Loucy (cell line): Measurements from ENCODE around the gene TSSK2.

Source experiments
- H2AFZ ChIP-seq: fragments of 200-600 bp; sonication (generic); 2 replicates; pipeline ENCODE4 v1.6.0; 2016; ENCODE audit warnings: antibody characterized with exemption, mild to moderate bottlenecking, low read length, moderate library complexity
- H3F3A ChIP-seq: fragments of 200-600 bp; 2 replicates; pipeline ENCODE4 v1.6.0; 2016; ENCODE audit warnings: antibody characterized with exemption, low read depth, mild to moderate bottlenecking
- H3K27me3 ChIP-seq: fragments of 200-600 bp; sonication (generic); 2 replicates; pipeline ENCODE4 v1.6.1; 2014; ENCODE audit warnings: low read length, mild to moderate bottlenecking; ENCODE audit not compliant: insufficient read depth, poor library complexity, severe bottlenecking
- H3K36me3 ChIP-seq: fragments of 200-600 bp; sonication (generic); 2 replicates; pipeline ENCODE4 v1.6.1; 2016; ENCODE audit warnings: low read length; ENCODE audit not compliant: insufficient read depth
- H3K4me1 ChIP-seq: fragments of 200-600 bp; sonication (generic); 2 replicates; pipeline ENCODE4 v1.5.1; 2014; ENCODE audit warnings: low read length, mild to moderate bottlenecking; ENCODE audit not compliant: insufficient read depth, poor library complexity, severe bottlenecking
- H3K4me2 ChIP-seq: fragments of 200-600 bp; sonication (generic); 2 replicates; pipeline ENCODE4 v1.6.0; 2014; ENCODE audit warnings: antibody characterized with exemption, low read length, low read depth, mild to moderate bottlenecking; ENCODE audit not compliant: poor library complexity, severe bottlenecking
- H3K4me3 ChIP-seq: fragments of 200-600 bp; sonication (generic); 2 replicates; pipeline ENCODE4 v1.5.1; 2014; ENCODE audit warnings: low read length, mild to moderate bottlenecking, mixed read lengths; ENCODE audit not compliant: poor library complexity, severe bottlenecking
- H3K79me2 ChIP-seq: fragments of 200-600 bp; sonication (generic); 2 replicates; pipeline ENCODE4 v1.6.1; 2014; ENCODE audit warnings: low read length; ENCODE audit not compliant: insufficient read depth
- H3K9ac ChIP-seq: fragments of 200-600 bp; sonication (generic); 2 replicates; pipeline ENCODE4 v1.6.0; 2014; ENCODE audit warnings: mild to moderate bottlenecking, low read depth, low read length, moderate library complexity; ENCODE audit not compliant: poor library complexity, severe bottlenecking
- H3K9me2 ChIP-seq: fragments of 200-600 bp; sonication (generic); replicated peaks from 2 replicates; pipeline ENCODE4 v1.6.1; 2016; ENCODE audit warnings: low read depth, low read length, mixed read lengths
- H3K9me3 ChIP-seq: fragments of 200-600 bp; sonication (generic); 2 replicates; pipeline ENCODE4 v1.6.1; 2014; ENCODE audit warnings: mild to moderate bottlenecking, antibody characterized with exemption, low read length, low read depth; ENCODE audit not compliant: insufficient read depth
- H4K20me1 ChIP-seq: fragments of 200-600 bp; sonication (generic); 2 replicates; pipeline ENCODE4 v1.6.0; 2014; ENCODE audit warnings: antibody characterized with exemption, low read length, mild to moderate bottlenecking; ENCODE audit not compliant: insufficient read depth, poor library complexity, severe bottlenecking
- EZH2phosphoT487 ChIP-seq: fragments of 200-600 bp; IDR thresholded peaks from 2 replicates; pipeline ENCODE4 v1.6.1; 2018; ENCODE audit warnings: antibody characterized with exemption, mild to moderate bottlenecking, moderate library complexity, borderline replicate concordance
- TF ChIP-seq, protein P1 (sequence below): fragments of 200-600 bp; sonication (generic); conservative IDR thresholded peaks from 2 replicates; pipeline ENCODE4 v1.5.1; 2014; ENCODE audit warnings: mild to moderate bottlenecking, antibody characterized with exemption, low read length

The TSSK2 gene

DNA sequence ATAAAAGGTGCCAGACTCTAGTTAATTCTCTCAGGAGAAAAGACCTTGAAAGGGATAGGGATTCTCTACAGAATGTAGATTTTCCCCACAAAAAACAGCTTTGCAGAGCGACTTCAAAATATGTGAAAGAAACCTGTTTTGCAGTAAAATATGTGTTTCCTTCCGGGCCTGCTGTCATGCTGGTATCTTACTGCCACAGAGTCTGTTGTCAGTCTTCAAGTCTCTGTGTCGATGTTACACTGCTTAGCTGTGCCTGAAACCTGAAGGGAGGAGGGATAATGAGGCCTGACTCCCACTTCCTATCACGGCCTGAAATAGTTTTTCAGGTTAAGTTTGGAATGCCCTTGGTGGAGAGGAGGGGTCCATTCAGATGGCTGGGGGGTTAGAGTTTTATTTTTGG lies 7.2 kb upstream of the TSSK2 start:
- no peaks in the 10 kb centered on the region for H3K9me3 ChIP-seq

DNA sequence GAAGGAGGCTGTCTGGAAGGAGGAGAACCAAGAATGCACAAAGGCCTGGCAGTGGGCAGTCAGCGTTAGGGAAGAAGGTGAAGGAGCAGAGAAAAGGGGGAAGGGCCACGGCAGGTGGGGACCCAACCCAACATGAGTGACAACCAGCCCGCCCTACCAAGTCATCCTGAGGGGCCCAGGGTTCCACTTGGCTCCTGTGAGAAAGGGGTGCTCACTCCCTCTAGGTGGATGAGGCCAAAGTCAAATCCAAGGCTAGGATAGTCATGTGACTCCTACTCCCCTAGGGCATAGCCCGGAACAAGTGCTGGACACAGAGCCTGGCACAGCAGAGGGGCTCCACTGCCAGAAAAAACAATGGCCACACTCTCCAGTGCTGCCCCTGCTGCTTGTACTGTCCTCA lies 6.7 kb upstream of the TSSK2 start:
- peaks cover 28% of the 10 kb centered on the region for H3K79me2 ChIP-seq
- H3K36me3 ChIP-seq, result no peaks in the 10 kb centered on the region
- no peak overlapping the region for H3K4me2 ChIP-seq
- H2AFZ ChIP-seq, result no peak overlapping the region
- no peaks in the 10 kb centered on the region for H3K9me2 ChIP-seq
- no peak overlapping the region for H3K4me3 ChIP-seq
- no peak for TF ChIP-seq EZH2phosphoT487
- TF ChIP-seq, protein P1, sequence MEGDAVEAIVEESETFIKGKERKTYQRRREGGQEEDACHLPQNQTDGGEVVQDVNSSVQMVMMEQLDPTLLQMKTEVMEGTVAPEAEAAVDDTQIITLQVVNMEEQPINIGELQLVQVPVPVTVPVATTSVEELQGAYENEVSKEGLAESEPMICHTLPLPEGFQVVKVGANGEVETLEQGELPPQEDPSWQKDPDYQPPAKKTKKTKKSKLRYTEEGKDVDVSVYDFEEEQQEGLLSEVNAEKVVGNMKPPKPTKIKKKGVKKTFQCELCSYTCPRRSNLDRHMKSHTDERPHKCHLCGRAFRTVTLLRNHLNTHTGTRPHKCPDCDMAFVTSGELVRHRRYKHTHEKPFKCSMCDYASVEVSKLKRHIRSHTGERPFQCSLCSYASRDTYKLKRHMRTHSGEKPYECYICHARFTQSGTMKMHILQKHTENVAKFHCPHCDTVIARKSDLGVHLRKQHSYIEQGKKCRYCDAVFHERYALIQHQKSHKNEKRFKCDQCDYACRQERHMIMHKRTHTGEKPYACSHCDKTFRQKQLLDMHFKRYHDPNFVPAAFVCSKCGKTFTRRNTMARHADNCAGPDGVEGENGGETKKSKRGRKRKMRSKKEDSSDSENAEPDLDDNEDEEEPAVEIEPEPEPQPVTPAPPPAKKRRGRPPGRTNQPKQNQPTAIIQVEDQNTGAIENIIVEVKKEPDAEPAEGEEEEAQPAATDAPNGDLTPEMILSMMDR, result no peak
- peaks cover 25% of the 10 kb centered on the region for H4K20me1 ChIP-seq
- no peaks in the 10 kb centered on the region for H3F3A ChIP-seq
- no peaks in the 10 kb centered on the region for H3K9me3 ChIP-seq
- H3K4me1 ChIP-seq, result peaks cover 24% of the 10 kb centered on the region
- H3K27me3 ChIP-seq, result no peaks in the 10 kb centered on the region
- no peak overlapping the region for H3K9ac ChIP-seq

More for the DNA sequence above, 7.2 kb upstream of the TSSK2 start:
- Histone ChIP-seq H3K27me3 (no peaks in the 10 kb centered on the region), H3K4me1 (peaks cover 28% of the 10 kb centered on the region), H3F3A (no peaks in the 10 kb centered on the region), H3K9me2 (no peaks in the 10 kb centered on the region), H3K36me3 (no peaks in the 10 kb centered on the region), H2AFZ (no peak overlapping the region), H3K9ac (no peak overlapping the region), H3K79me2 (peaks cover 32% of the 10 kb centered on the region), H4K20me1 (peaks cover 30% of the 10 kb centered on the region), H3K4me3 (no peak overlapping the region), H3K4me2 (no peak overlapping the region)
- no peak for TF ChIP-seq EZH2phosphoT487
- TF ChIP-seq, protein P1, result no peak

GRCh38 chr22:19125011-19125410 lies 6.1 kb upstream of the TSSK2 start:
- Histone ChIP-seq H3K9me2 (no peaks in the 10 kb centered on the region), H3K79me2 (peaks cover 21% of the 10 kb centered on the region), H3F3A (no peaks in the 10 kb centered on the region), H2AFZ (no peak overlapping the region), H3K27me3 (no peaks in the 10 kb centered on the region), H4K20me1 (peaks cover 19% of the 10 kb centered on the region), H3K4me3 (no peak overlapping the region), H3K36me3 (no peaks in the 10 kb centered on the region), H3K9me3 (no peaks in the 10 kb centered on the region), H3K4me2 (no peak overlapping the region), H3K9ac (no peak overlapping the region), H3K4me1 (peaks cover 20% of the 10 kb centered on the region)
- TF ChIP-seq EZH2phosphoT487, result no peak
